ENCODE measurements around the gene ZNF329. TPM values are rescaled to one million over a fixed set of nuclear protein-coding genes. Genes with fewer than 3 reads are reported as not detected.

Gene ZNF329
- total and polyA plus RNA-seq, 2 of the 13 experiments (the other 11 are each of a cell fraction or from before 2014, with no cell fraction given): 3.8 to 9.6 TPM

DNA sequence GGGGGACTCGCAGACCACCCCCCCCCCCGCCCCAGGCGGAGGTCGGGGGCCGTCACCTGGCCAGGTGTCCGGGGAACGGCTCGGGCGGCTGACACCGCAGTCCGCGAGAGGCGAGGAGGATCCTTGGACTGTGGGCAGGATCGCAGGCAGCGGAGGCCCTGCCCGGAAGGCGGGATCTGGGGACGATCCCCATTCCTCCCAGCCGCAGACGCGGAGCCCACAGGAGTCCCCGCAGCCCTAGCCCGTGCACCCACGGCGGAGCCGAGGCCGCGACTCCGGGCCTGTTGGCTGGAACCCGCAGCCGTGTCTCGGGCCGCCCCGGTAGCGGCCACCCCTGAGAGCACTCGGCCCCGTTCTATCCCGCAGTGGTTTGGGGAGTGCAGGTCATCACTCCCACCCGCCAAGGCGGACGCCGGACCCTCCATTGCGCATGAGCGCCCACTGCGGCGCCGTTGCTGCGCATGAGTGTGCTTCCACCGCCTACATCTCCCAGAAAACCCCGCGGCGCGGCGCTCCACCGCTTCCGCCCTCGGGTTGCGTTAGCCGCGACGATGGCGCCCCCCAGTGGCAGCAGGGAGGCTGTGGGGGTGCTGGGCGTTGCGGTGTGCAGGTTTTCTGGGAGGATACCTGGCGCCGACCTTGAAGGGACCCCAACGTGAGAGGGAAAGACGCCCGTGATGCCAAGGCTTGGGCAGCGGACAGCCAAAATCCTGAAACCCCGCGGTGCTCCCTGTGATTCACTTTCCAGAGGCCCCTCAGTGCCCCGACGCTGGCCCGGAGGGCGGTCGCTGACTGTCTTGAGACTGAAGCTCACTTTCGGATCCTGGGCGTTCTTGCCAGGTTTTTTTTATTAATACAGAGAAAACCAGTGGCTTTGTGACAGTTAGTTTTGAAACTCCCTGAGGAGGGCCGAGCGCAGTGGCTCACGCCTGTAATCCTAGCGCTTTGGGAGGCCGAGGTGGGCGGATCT lies 4.4 kb upstream of the ZNF329 start (continued):
- TF ChIP-seq, protein P1, sequence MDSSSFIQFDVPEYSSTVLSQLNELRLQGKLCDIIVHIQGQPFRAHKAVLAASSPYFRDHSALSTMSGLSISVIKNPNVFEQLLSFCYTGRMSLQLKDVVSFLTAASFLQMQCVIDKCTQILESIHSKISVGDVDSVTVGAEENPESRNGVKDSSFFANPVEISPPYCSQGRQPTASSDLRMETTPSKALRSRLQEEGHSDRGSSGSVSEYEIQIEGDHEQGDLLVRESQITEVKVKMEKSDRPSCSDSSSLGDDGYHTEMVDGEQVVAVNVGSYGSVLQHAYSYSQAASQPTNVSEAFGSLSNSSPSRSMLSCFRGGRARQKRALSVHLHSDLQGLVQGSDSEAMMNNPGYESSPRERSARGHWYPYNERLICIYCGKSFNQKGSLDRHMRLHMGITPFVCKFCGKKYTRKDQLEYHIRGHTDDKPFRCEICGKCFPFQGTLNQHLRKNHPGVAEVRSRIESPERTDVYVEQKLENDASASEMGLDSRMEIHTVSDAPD (CRISPR knock-in tag; IDR thresholded peaks at IDR 0.05): no peak; the same call in 1 of the 2 replicates
- TF ChIP-seq HOXA3 (CRISPR knock-in tag; IDR thresholded peaks at IDR 0.05): peak; percentile 76; the same call in 1 of the 2 replicates
- no peak for TF ChIP-seq ZBTB1 (CRISPR knock-in tag; IDR thresholded peaks at IDR 0.05; ENCODE audit: borderline replicate concordance)
- no peak for TF ChIP-seq HNF4A (CRISPR knock-in tag; IDR thresholded peaks at IDR 0.05)
- TF ChIP-seq ZBTB7B (CRISPR knock-in tag; IDR thresholded peaks at IDR 0.05): no peak
- TF ChIP-seq, protein P2, sequence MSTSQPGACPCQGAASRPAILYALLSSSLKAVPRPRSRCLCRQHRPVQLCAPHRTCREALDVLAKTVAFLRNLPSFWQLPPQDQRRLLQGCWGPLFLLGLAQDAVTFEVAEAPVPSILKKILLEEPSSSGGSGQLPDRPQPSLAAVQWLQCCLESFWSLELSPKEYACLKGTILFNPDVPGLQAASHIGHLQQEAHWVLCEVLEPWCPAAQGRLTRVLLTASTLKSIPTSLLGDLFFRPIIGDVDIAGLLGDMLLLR (CRISPR knock-in tag; IDR thresholded peaks at IDR 0.05): no peak; the same call in 1 of the 2 replicates
- TF ChIP-seq PHF21A (CRISPR knock-in tag; IDR thresholded peaks at IDR 0.05): peak; percentile 59; the same call in 1 of the 2 replicates
- TF ChIP-seq, protein P3, sequence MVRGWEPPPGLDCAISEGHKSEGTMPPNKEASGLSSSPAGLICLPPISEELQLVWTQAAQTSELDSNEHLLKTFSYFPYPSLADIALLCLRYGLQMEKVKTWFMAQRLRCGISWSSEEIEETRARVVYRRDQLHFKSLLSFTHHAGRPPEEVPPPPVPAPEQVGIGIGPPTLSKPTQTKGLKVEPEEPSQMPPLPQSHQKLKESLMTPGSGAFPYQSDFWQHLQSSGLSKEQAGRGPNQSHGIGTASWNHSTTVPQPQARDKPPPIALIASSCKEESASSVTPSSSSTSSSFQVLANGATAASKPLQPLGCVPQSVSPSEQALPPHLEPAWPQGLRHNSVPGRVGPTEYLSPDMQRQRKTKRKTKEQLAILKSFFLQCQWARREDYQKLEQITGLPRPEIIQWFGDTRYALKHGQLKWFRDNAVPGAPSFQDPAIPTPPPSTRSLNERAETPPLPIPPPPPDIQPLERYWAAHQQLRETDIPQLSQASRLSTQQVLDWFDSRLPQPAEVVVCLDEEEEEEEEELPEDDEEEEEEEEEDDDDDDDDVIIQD (CRISPR knock-in tag; IDR thresholded peaks at IDR 0.05; ENCODE audit: low read depth): no peak
- peak; percentile 21; the same call in 1 of the 2 replicates for TF ChIP-seq TBX3 (IDR thresholded peaks at IDR 0.05; ENCODE audit: borderline replicate concordance)
- TF ChIP-seq MXD4 (CRISPR knock-in tag; IDR thresholded peaks at IDR 0.05): no peak
- TF ChIP-seq HDAC2 (CRISPR knock-in tag; IDR thresholded peaks at IDR 0.05): peak; percentile 55; the same call in 1 of the 2 replicates
- TF ChIP-seq ZSCAN20 (CRISPR knock-in tag; IDR thresholded peaks at IDR 0.05; ENCODE audit: borderline replicate concordance): no peak; the same call in 1 of the 2 replicates
- no peak for TF ChIP-seq FOXP1 (IDR thresholded peaks at IDR 0.05)
- no peak for TF ChIP-seq FOXP1 (CRISPR knock-in tag; IDR thresholded peaks at IDR 0.05)
- TF ChIP-seq ZNF343 (CRISPR knock-in tag; IDR thresholded peaks at IDR 0.05): no peak
- TF ChIP-seq ZNF569 (CRISPR knock-in tag; IDR thresholded peaks at IDR 0.05; ENCODE audit: borderline replicate concordance): no peak
- TF ChIP-seq ZNF737 (CRISPR knock-in tag; IDR thresholded peaks at IDR 0.05; ENCODE audit: borderline replicate concordance): peak; percentile 55; the same call in 1 of the 2 replicates
- TF ChIP-seq, protein P4, sequence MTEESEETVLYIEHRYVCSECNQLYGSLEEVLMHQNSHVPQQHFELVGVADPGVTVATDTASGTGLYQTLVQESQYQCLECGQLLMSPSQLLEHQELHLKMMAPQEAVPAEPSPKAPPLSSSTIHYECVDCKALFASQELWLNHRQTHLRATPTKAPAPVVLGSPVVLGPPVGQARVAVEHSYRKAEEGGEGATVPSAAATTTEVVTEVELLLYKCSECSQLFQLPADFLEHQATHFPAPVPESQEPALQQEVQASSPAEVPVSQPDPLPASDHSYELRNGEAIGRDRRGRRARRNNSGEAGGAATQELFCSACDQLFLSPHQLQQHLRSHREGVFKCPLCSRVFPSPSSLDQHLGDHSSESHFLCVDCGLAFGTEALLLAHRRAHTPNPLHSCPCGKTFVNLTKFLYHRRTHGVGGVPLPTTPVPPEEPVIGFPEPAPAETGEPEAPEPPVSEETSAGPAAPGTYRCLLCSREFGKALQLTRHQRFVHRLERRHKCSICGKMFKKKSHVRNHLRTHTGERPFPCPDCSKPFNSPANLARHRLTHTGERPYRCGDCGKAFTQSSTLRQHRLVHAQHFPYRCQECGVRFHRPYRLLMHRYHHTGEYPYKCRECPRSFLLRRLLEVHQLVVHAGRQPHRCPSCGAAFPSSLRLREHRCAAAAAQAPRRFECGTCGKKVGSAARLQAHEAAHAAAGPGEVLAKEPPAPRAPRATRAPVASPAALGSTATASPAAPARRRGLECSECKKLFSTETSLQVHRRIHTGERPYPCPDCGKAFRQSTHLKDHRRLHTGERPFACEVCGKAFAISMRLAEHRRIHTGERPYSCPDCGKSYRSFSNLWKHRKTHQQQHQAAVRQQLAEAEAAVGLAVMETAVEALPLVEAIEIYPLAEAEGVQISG (CRISPR knock-in tag; IDR thresholded peaks at IDR 0.05): peak; percentile 95
- TF ChIP-seq FOXJ3 (CRISPR knock-in tag; IDR thresholded peaks at IDR 0.05; ENCODE audit: borderline replicate concordance): peak; percentile 27; the same call in 1 of the 2 replicates
- TF ChIP-seq, protein P5, sequence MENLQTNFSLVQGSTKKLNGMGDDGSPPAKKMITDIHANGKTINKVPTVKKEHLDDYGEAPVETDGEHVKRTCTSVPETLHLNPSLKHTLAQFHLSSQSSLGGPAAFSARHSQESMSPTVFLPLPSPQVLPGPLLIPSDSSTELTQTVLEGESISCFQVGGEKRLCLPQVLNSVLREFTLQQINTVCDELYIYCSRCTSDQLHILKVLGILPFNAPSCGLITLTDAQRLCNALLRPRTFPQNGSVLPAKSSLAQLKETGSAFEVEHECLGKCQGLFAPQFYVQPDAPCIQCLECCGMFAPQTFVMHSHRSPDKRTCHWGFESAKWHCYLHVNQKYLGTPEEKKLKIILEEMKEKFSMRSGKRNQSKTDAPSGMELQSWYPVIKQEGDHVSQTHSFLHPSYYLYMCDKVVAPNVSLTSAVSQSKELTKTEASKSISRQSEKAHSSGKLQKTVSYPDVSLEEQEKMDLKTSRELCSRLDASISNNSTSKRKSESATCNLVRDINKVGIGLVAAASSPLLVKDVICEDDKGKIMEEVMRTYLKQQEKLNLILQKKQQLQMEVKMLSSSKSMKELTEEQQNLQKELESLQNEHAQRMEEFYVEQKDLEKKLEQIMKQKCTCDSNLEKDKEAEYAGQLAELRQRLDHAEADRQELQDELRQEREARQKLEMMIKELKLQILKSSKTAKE (CRISPR knock-in tag; IDR thresholded peaks at IDR 0.05; ENCODE audit: borderline replicate concordance): no peak
- no peak for TF ChIP-seq BRCA1 (CRISPR knock-in tag; IDR thresholded peaks at IDR 0.05)
